Limb (tissue), 2 donors: ENCODE measurements around the gene ANAPC16.
"Not testable (repeated sequence)": the region's sequence is repeated elsewhere in the genome, so short reads cannot be mapped to it uniquely, and the experiment has no call there.

Experiments used
- DNase-seq, 2 donors: peaks; one replicate each; pipeline ENCODE4 v3.0.0-alpha.2; 2016; ENCODE audit errors: extremely low spot score in 2 of 2

ANAPC16 gene

DNA sequence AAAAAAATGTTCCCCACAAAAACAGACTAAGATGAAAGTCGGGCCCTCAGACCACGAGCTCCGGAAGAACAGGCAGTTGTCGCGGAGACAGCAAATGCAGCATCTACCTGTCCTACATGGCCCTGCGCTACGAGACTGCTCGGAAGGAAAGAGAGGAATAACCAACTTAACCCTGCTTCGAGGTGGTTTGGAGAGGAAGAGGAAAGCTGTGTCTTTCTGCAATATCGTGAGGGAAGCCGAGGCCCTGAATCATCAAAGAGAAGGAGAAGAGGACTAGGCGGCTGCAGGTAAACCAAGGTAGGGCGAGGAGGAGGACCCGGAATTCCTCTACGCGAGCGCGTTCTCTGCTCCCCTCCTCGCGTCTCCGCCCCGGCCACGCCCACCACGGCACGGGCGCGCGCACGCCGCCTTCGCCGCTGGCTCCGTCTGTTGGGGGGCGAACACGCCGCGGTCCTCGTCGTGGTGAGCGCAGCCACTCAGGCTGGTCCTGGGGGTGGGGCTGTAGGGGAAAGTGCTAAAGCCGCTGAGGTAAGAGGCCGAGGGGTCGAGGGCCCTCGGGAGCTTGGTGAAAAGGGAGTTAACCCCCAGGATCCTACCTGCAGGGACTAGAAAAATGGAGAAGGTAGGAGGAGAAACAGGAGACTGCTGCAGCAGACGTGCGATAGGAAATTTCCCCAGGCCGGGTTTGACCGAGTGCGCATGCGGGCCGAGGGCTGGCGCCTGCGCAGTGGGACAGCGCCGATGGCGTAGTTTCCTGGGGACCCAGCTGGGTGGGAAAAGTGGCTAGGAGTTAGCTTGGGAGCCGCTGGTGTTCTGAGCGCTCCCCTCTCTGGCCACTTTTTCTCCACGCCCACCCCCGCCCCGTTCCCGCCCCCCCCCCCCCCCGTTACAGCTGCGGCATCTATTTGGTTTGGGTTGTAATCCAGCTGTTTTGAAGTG, at the start of gene ANAPC16, which contains the start of gene ASCC1:
ANAPC16 (plus strand) TSS at position 402 of the 939 bp plus-strand sequence. CDS start 7,903 bp downstream, outside the sequence.
ASCC1 (minus strand) TSS at position 666 of the 939 bp plus-strand sequence. CDS start 2,978 bp downstream, outside the sequence.
- peak; percentile 95 to 98 for DNase-seq

DNA sequence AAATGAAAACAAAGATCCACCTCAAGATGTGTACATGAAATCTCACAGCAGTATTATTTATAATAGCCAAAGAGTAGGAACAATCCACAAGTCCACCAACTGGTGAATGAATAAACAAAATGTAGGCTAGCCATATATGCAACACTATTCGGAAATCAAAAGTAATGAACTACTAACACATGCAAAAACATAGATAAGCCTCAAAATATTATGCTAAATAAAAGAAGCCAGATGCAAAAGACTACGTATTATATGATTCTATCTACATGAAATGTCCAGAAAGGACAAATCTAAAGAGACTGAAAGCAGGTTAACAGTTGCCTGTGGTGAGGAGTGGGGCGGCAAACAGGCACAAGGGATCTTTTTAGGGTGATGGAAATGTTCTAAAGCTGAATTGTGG, 48.7 kb upstream of the ANAPC16 start:
- DNase-seq, result no peak

DNA sequence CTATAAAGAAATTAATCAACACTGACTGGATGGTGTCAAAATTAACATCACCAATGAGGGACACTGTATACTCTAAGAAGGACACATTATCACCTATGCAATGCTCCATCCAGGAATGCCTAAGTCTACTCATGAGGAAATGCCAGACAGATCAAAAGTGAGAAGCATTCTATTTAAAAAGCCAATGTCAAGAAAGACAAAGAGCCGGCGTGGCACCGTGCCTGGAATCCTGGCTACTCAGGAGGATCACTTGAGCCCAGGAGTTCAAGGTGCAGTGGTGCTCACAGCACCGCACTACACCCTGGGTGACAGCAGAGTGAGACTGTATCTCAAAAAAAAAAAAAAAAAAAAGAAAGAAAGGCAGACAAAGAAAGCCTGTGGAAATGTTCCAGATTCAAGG, 45.5 kb upstream of the ANAPC16 start:
- DNase-seq, result no peak

DNA sequence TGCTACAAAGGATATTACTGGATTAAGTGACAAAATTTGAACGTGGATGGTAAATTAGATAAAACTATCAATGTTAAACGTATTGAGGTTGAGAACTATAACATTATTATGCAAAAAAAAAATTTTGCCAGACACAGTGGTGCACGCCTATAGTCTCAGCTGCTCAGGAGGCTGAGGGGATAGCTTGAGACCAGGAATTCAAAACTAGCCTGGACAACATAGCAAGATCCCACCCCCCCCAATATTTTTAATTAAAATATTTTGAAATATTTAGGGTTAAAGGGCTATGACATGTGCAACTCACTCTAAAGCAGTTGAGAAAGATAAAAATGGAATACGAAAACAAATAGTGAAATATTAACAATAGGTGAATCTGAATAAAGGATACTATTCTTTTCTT, 45.1 kb upstream of the ANAPC16 start:
- no peak for DNase-seq

DNA sequence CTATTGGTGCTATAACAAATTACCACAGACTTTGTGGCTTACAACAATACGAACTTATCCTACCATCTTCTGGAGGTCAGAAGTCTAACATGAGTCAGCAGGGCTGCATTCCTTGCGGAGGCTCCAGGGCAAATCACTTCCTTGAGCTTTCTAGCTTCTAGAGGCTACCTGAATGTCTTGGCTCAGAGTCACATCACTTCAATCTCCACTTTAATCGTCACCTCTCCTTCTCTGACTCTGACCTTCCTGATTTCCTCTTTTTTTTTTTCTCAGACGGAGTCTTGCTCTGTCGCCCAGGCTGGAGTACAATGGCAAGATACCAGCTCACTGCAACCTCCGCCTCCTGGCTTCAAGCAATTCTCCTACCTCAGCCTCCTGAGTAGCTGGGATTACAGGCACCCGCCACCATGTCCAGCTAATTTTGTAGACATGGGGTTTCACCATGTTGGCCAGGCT, 44.6 kb upstream of the ANAPC16 start:
- DNase-seq, result no peak

DNA sequence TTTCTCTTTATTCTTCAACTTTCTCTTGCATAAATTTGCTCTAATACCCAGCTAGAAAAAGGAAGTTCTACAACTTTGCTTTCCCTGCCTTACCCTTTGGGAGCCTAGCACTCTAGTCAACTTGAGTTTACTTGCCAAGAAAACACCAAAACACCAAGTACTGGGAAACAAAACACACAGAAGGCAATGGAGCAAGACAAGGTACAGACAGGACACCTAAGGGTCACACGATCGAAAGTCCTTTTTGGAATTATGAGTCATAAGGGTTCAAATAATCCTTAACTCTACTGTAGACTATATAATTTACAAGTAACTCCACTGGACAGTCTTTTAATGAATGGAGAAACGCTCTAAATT, 42.6 kb upstream of the ANAPC16 start:
- no peak for DNase-seq

DNA sequence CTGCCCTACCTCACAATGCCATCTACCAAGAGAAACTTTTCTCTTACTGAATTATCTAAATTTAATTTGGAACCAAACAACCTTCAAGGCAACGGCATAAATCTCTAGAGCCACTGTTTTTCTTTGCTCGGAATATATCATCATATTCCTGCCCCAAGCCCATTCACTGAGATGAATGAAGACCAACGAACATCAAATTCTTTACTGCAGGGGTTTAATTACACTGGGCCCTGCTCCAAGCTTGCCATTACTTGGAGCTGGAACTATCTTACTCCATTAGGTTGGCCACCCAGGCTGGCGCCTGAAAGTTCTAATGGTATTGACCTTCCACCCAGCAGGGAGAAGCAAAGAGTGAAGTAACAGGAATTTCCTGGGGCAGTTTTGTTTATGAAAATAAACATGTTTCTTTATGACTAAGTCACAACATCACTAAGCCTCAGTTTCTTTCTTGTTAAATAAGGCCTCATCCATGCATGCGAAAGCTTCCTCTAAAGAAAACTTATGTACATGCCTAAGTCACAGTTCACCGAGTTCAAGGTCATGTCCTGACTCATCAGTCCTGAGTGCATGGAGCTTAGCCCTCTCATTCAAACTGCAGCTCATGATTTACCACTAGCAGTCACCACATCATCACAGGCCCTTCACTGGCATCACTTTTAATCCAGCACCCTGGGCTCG, 42.1 kb upstream of the ANAPC16 start:
- DNase-seq, result no peak

DNA sequence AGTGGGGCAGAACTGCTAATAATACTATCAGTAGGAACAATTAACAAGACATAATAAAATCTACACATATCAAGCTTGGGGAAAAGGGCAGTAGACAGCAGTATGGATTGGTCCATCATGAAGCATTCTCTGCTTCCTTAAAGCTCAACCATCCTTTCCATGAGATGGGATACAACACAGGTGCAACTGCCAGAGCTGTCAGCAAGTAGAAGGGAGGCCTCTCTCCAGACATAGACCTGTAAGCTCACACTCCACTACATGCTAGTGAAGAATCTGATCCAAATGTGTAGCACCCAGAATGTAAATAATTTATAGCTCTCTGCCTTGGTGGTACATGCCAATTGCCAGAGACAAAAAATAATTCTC, 41.5 kb upstream of the ANAPC16 start:
- DNase-seq, result no peak

DNA sequence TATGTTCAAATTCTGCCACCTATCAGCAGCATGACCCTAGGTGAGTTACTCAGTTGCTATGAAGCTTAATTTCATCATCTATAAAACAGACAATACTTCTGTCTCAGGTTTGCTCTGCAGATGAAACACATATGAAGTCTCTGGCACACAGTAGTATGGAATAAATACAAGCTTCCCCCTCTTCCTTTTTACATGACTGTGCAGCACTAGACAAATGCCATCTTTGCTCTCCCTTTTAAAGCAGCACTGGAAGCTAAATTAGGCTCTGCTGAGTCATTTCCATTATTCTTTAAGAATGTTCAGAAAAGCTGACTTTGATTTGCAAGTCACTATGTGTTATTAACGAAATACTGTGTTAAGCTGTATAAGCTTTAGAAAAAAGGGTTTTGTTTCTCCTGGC, 40.7 kb upstream of the ANAPC16 start:
- DNase-seq, result no peak

DNA sequence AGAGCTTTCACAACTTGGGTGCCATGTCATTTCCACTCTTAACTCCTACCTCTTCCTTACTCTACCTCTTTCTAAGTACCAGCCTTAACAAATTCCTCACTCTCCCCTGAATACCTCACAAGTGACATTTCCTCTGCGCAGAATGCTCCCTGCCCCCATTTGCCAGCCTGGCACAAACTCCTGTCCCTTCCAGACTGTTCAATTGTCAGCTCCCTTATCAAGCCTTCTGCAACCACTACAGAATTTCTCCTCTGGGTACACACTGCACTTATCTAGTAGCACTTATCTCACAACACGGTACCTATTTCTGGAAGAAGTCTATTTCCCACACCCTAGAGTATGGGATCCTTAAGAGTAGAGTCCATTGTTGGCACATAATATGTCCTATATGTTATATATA, 39.1 kb upstream of the ANAPC16 start:
- no peak for DNase-seq

DNA sequence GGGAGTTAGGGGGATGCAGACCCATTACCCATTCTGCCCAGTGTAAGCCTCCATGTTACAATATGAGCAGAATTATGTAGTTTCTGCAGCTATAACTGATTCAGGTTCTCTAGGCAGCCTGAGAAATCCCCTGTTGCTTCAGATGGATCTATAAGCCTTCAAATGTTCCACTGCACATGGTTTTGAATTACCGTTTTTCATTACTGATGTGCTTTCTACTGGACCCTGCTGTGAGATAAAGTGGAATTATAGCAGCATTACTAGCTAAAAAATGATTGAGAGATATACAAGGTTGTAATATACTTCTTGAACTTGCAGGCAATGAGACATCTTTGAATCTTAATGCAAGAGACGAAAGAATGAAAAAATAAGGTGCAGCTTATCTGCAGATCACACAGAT, 38.4 kb upstream of the ANAPC16 start:
- no peak for DNase-seq

DNA sequence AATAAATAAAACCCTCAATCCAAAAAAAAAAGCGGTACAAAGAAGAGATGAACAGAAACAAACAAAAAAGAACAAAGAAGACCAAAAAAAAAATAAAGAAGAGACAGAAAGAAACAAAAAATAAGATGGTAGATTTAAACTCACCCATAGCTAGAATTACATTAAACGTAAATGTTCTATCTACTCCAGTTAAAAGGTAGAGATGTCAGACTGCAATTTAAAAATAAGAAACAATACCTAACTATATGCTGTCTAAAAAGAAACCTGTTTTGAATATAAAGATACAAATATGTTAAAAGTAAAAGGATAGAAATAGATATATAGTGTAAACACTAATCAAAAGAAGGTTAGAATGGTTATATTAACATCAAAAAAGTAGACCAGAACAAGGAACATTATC, 31.7 kb upstream of the ANAPC16 start:
- DNase-seq, result no peak

DNA sequence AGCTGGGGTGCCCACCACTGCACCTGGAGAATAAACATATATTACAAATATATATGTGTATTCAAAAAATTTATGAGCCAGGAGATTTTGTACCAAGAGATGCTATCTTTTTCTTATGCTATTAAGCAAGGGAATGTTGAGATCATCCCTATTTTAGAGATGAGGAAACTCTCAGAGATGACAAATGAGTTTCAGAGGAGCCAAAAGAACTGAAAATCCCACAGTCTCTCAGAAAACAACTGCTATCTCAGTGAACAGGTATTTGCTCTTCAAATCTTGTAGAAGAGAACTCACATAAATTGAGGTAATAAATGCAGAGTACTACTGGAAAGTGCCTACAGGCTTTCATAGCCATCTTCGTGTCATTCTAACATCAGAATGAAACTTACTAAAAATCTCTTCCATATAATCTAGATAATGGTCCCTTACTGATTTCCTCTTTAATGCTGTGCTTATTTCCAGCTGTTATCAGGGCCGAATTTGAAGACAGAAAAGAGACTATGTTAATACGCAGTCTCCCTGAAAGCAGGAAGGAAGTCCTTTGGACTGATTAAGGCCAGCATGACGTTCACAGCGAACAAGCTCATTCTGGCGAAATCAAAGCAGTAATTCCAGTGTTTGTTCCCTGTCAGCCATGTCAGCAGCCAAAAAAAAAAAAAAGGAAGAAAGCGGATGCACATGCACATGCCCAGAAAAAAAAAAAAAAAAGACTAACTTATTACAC, 29.4 kb upstream of the ANAPC16 start:
- DNase-seq, result no peak

DNA sequence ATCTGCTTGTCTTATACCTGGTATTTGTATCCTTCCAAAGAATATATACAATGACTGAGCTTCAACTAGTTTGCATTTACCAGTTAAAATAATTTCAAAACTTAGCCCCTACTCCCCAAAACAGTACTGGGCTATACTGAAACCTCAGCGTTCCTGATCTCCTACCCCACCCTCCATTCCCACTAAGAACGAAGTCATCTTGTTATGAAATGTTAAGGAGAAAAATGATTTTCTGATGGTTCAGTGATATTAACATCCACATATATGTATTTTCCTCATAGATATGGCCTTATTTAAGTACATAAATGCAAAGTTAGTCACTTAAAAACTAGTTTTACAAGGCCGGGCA, 28.9 kb upstream of the ANAPC16 start:
- no peak for DNase-seq

DNA sequence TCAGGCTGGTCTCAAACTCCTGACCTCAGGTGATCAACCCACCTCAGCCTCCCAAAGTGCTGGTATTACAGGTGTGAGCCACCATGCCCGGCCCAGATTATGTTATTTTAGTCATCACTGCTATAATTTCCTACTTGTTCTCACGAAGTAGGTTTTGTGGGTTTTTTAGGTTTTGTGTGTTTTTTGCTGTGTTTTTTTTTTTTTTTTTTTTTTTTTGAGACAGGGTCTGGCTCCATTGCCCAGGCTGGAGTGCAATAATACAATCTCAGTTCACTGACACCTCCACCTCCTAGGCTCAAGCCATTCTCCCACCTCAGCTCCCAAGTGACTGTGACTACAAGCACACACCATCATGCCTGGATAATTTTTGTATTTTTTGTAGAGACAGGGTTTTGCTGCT, 20.9 kb upstream of the ANAPC16 start:
- DNase-seq, result no peak

DNA sequence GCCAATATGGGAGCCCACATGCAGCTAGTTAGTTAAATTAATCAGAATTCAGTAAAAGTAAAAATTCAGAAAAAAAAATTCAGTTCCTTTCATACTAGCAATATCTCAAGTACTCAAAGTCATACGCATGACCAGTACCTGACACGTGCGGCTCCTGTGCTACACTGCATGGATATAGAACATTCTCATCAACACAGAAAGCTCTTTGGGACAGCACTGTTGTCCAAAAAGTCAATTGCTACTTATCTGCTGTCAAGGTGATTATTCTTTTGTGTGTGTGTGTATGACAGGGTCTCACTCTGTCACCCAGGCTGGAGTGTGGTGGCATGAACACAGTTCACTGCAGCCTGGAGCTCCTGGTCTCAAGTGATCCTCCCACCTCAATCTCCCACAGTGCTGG, 14.9 kb upstream of the ANAPC16 start:
- no peak for DNase-seq

DNA sequence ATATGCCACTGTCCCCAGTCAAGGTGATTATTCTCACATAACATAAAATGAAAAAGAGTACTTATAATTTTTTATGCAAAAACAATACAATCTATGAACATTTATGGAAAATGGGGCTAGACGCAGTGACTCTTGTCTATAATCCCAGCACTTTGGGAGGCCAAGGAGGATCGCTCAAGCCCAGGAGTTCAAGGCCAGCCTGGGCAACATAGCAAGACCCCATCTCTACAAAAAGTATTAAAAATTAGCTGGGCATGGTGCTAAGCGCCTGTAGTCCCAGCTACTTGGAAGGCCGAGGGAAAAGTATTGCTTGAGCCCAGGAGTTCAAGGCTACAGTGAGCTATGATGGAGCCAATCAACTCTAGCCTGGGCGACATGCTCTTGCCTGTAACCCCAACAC, 14.5 kb upstream of the ANAPC16 start:
- no peak for DNase-seq

DNA sequence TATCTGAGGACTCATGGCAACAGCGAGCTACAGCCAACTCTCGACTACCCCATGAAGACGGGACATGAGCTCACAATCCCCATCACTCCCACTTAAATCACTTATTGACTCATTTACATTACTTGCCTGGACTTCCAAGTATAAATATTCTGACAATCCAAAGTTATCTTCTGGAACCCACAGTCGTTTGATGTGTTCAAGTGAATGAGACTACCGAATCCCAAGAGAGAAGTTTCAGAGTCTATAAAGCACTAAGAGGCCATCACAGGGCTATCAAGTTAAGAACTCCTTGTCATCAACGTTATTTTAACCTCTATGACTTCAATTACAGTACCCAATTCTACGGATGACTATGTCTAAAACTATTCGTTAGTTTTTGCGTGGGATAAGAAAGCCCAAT, 11.5 kb upstream of the ANAPC16 start:
- DNase-seq, result no peak

DNA sequence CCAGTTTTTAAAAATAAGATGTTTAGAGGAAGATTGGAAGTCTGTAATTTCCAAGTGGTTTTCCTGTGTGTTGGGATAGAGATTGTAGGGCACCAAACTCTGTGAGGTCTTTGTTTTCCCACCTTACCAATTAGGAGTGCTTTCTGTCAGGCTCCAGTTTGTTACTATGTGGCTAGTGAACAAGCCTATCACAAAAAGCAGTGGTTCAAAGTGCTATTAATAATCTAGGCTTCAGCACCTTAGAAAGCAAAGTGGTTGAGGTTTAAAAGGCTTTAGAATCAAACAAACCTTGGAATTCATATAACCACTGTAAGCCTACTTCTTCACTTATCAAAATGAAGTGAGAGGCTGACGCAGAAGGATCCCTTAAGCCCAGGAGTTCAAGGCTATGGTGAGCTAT, 11.1 kb upstream of the ANAPC16 start:
- no peak for DNase-seq

DNA sequence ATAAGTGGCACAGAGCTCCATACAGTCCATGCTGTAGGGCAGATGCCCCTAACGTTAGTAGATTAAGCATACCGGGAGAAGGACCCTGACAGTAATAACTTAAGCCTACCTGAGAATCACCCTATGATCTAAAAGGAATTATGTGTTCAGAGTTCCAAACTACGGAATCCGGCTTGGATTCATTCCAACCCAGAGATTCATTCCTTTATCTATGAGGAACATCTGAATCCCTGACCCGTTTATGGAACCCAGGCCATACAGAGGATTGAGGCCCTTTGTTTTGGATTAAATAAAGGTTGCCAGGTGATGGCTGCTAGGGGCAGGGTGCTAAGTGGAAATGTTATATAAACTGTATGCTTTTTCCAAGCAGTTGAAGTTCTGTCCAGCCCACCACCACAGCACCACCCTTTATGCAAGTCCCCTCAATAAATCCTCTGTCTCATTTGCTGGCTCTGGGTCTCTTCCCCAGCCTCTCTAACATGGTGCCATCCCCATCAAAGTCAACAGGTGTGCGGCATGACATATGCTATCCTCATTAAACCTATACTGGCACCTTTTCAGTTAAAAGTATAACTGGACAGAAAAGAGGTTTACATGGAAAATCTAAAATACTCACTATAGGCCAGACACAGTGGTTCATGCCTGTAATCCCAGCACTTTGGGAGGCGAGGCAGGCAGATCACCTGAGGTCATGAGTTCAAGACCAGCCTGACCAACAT, 9.1 kb upstream of the ANAPC16 start:
- DNase-seq, result no peak

DNA sequence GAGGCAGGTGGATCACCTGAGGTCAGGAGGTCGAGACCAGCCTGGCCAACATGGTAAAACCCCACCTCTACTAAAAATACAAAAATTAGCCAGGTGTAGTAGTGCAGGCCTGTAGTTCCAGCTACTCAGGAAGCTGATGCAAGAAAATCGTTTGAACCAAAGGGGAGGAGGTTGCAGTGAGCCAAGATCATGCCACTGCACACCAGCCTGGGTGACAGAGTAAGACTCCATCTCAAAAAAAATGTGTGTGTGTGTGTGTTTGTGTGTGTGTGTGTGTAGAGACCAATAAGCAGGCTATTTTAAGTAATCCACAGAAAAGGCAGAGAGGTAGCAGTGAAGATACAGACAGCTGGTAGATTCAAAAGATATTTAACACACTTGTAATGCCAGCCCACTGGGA, 7.3 kb upstream of the ANAPC16 start:
- DNase-seq, result not testable (repeated sequence)

DNA sequence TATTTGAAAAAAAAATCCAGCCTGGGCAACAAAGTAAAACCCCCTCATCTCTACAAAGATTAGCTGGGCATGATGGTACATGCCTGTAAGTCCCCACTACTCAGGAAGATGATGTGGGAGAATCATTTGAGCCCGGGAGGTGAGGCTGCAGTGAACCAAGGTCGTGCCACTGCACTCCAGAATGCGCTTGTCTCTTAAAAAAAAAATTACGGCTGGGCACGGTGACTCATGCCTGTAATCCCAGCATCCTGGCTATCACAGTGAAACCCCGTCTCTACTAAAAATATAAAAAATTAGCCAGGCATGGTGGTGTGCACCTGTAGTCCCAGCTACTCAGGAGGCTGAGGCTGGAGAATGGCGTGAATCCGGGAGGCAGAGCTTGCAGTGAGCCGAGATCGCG, 4.4 kb upstream of the ANAPC16 start:
- not testable (repeated sequence) for DNase-seq
